GM18499 (cell line): ENCODE results near the gene LDLRAD3.

Experiments
- ATAC-seq: cut with Tn5 transposase; IDR thresholded peaks from one replicate; pipeline ENCODE4 v1.9.1; 2021; ENCODE audit warnings: moderate number of reproducible peaks; ENCODE audit not compliant: insufficient read depth, unreplicated experiment

LDLRAD3 gene

GRCh38 chr11:36118084-36118483, 174.2 kb downstream of the LDLRAD3 start:
- no peak for ATAC-seq

DNA sequence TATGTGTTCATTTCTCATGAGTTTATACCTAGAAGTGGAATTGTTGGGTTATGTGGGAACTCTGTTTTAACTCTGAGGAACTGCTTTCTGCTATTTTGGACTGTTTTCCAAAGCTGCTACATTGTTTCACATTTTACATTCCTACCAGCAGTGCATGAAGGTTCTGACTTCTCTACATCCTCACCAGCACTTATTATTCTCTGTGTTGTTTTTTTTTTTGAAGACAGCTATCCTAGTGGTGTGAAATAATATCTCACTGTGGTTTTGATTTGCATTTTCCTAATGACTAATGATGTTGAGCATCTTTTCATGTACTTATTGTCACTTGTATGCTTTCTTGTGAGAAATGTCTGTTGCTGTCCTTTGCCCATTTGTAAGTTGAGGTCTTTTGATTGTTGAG, 175.4 kb downstream of the LDLRAD3 start:
- no peak for ATAC-seq

- no peak for ATAC-seq
These were observed 177.2 kb downstream of the LDLRAD3 start for GRCh38 chr11:36121054-36121453.

DNA sequence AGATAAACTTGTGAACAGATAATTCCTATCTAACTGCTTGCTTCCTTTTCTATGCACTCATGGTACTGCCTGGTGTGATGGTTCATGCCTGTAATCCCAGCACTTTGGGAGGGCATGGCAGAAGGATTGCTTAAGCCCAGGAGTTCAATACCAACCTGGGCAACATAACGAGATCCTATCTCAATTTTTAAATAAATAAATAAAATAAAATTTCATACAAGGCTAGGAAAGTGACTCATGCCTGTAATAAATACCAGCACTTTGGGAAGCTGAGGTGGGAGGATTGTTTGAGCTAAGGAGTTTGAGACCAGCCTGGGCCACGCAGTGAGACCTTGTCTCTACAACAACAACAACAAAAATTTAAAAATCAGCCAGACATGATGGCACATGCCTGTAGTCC, 178.8 kb downstream of the LDLRAD3 start:
- ATAC-seq, result no peak

DNA sequence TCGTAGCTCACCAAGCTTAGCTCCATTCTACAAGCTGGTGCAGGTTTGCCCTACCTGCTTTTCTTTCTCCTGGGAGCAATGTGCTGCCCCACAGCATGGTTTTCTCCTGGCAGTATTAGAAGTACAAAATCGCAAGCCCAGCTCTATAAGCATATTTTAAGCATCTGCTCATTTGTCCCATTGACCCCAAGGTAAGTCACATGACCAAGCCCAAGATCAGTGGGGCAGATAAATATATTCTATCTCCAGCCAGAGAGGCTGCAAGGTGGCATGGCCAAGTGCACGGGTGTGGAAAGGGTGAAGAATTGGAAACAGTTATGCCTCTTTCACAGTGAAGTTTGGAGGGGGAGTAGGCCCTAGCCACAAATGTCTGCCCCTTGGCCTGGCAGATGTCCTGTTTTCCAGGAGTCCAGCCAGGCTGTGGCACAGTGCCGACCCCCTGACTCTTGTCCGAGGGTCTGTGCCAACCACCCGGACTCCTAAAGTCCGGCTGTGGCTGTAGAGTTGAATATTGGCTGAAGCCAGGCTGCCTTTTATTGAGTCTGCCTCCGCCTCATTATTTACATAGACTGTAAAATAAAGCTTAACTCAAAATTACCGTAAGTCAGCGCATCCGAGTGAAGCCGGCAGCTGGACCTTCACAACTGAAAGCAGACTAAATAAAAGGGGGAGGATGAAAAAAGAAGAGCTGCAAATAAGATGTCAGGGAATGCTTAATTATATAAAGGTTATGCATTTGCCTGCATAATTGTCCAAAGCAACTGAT, 179.7 kb downstream of the LDLRAD3 start:
- ATAC-seq, result no peak

GRCh38 chr11:36126678-36127077, 182.8 kb downstream of the LDLRAD3 start:
- no peak for ATAC-seq

DNA sequence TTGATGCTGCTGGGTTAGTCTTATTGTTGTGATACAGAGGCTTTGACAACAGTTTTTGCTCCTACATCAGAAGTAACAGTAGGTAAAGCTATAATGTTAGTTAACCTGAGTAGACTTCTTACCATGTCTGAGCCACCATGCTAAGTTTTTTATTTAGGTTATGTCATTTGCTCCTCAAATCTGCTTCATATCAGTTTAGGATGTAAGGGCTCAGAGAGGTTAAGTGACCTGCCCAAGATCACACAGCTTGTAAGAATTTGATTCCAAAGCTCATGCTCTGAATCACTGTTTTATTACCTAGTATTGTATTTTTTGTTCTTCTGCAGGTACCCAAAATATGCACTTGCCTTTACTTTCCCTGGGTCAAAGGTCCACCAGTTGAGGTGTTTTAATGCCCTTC, 183.7 kb downstream of the LDLRAD3 start:
- ATAC-seq, result no peak

DNA sequence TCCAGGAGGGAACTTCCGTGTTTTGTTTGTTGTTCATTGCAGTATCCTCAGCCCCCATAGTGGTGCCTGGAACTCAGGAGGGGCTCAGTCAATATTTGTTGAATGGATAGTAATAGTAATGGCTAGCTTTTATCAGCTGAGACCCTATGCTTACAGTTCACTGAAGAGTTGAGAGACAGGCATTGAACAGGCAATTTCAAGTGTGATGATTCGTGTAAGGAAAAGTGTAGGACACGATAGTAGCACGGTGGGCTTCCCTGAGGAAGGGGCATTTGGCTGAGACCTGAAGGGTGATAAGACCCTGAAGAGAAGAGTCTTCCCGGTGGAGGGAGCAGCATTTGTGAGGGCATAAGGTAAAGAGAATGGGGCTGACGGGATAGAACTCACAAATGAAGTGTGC, 186.1 kb downstream of the LDLRAD3 start:
- ATAC-seq, result no peak

DNA sequence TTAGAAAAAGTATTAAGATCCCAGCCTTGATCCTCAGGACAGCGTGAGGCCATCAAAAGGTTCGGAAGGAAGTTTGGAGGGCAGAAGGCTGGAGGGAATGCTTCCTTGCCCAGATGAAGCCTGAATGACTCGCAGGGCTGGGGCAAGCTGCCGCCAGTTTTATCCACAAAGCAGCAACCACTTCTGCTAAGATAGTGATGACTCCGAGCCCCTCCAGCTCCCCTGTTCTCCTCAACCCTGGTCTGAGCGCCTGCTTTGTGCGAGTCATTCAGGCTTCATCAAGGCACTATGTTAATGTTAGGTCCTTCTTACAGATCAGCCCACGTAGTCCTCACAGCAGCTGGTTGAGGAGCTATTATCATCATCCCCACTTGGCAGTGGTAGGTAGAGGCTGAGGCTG, 186.5 kb downstream of the LDLRAD3 start:
- no peak for ATAC-seq

GRCh38 chr11:36131721-36132397, 188.0 kb downstream of the LDLRAD3 start:
- ATAC-seq, result no peak

- ATAC-seq, result no peak
These were observed 189.1 kb downstream of the LDLRAD3 start for GRCh38 chr11:36132940-36133339.

GRCh38 chr11:36135076-36135475, 191.2 kb downstream of the LDLRAD3 start:
- ATAC-seq, result no peak

- ATAC-seq, result no peak
These were observed 195.9 kb downstream of the LDLRAD3 start for GRCh38 chr11:36139767-36140166.

- no peak for ATAC-seq
These were observed 197.5 kb downstream of the LDLRAD3 start for GRCh38 chr11:36141196-36141953.

GRCh38 chr11:36141956-36142355, 198.1 kb downstream of the LDLRAD3 start:
- ATAC-seq, result no peak

GRCh38 chr11:36142439-36142838, 198.6 kb downstream of the LDLRAD3 start:
- no peak for ATAC-seq

DNA sequence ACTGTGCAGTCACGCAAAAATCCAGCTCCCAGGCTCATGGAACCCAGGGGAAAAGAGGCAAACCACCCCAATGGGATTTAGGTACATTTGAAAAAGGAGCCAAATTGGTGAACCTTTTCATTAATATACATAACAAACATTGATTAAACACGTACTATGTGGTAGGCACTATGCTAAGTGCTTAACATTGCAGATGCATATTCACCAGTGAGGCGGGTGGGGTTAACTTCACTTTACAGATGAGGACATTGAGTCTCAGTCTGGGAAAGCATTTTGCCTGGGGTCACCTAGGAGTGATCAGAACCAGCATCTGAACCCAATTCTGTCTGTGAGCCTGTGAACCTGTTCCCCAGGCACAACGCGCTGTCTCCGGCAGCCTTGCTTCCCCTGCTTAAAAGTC, 199.0 kb downstream of the LDLRAD3 start:
- ATAC-seq, result no peak

- ATAC-seq, result no peak
These were observed 202.6 kb downstream of the LDLRAD3 start for GRCh38 chr11:36146437-36146836.

DNA sequence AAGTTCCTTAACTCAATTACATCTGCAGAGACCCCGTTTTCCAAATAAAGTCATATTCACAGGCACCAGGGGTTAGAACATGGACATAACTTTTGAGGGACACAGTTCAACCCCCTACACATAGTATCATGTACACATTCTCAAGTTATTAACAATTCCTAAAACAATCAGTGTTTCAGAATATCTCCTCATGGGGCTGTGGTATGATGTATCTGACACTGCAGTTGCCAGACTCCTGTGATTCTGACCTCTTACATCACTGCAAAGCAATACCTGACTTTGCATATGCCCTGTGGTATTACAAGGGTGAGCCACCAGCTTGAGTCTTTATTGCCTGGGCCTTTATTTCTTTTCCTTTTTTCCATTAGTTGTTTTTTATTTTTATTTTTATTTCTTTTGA, 203.6 kb downstream of the LDLRAD3 start:
- ATAC-seq, result no peak

DNA sequence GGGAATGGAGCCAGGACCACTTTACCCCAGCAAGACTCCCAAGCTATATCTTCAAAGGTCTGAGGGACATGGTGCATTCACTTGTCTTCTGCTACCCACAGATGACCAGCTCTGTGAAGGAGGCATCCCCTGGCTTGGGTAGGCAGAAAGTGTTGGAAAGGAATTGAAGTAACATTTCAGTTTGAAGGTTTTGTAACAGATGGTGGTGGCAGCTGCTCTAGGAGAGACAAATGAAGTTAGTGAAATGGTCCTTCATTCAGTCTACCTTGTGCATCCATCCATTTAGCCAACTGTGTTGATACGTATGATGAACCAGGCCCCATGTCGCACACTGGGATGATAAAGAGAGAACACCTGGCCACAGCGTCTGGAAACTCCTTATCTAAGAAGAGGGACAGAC, 204.8 kb downstream of the LDLRAD3 start:
- ATAC-seq, result no peak

DNA sequence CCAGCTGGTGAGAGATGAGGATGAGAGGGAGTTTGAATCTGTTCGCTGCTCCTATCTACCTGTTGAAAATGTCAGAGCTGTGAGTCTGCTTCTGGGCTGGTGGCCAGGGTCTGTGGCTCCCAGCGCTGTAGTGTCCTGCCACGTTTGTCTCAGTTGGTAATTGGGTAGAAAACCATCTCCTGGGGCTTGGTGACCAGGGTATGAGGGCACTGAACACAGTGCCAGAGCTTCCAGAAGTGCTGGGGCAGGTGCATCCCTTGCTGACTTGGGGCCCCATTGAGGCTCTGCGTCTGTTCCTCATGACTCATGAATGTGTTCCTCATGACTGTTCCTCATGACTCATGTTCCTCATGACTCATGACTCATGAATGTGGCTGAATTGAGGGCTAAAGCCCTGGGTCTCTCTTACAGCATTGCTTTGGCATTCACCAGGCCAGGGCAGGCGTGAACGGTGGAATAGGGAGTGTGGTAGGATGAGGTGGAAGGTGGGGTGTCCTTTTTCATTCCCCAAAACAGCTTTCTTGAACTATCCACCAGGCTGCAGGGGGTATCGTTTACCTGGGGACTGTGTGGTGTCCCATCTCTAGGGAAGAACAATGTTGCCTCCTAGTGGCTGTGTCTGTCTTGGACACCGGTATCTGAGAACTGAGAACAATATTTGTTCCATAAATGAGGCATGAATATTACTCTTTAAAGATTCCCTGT, 205.8 kb downstream of the LDLRAD3 start:
- peak; percentile 95 for ATAC-seq
